Activated naive CD4-positive, alpha-beta T cell treated with anti-CD3 and anti-CD28 coated beads, Interleukin-2, amount 10 ng/mL, durations not matched to agents 7 days and 5 days (primary cell): Measurements from ENCODE around the gene SEC61B.
"Not testable (repeated sequence)": the region's sequence is repeated elsewhere in the genome, so short reads cannot be mapped to it uniquely, and the experiment has no call there.

ENCODE experiments used
- CTCF ChIA-PET: fragments of 350-600 bp; sonication (Branson Sonifier 250); formaldehyde crosslinking; loops from one replicate; lab custom pipeline; 2021; ENCODE audit warnings: antibody characterized with exemption; lab: Charles Lee
- DNase-seq: peaks from one replicate; pipeline ENCODE4 v3.0.0-alpha.2; 2020
- H3K27ac Mint-ChIP-seq: one replicate; pipeline ENCODE4 v1.8.0; 2021; ENCODE audit warnings: mild to moderate bottlenecking, moderate library complexity, mixed read lengths
- H3K27me3 Mint-ChIP-seq: one replicate; pipeline ENCODE4 v1.8.0; 2021; ENCODE audit warnings: mild to moderate bottlenecking, mixed read lengths
- H3K36me3 Mint-ChIP-seq: one replicate; pipeline ENCODE4 v1.8.0; 2021; ENCODE audit warnings: mixed read lengths
- H3K4me1 Mint-ChIP-seq: one replicate; pipeline ENCODE4 v1.8.0; 2021; ENCODE audit warnings: mixed read lengths
- H3K4me3 Mint-ChIP-seq: one replicate; pipeline ENCODE4 v1.8.0; 2021; ENCODE audit warnings: mild to moderate bottlenecking, moderate library complexity, mixed read lengths
- H3K9me3 Mint-ChIP-seq: one replicate; pipeline ENCODE4 v1.8.0; 2021; ENCODE audit warnings: mixed read lengths

Gene SEC61B

GRCh38 chr9:99184475-99185347, 37.4 kb upstream of the SEC61B start:
- H3K9me3 Mint-ChIP-seq: no peaks in the 10 kb centered on the region
- CTCF ChIA-PET: interaction anchor here (0.6 to 5.4 kb wide), 39 partner anchors 9 to 1412 kb away, joined by 3 to 45 read pairs (median 3); partner anchors contain the start of genes ALG2 and SEC61B
- no peak overlapping the region for H3K4me3 Mint-ChIP-seq
- H3K27ac Mint-ChIP-seq: no peak overlapping the region
- peaks cover 42% of the 10 kb centered on the region for H3K4me1 Mint-ChIP-seq
- H3K36me3 Mint-ChIP-seq: no peaks in the 10 kb centered on the region
- peaks cover 13% of the 10 kb centered on the region for H3K27me3 Mint-ChIP-seq
- peak; percentile 85 for DNase-seq

- peaks cover 16% of the 10 kb centered on the region for H3K27me3 Mint-ChIP-seq
- no peaks in the 10 kb centered on the region for H3K36me3 Mint-ChIP-seq
- no peak for DNase-seq
- H3K27ac Mint-ChIP-seq: no peak overlapping the region
- H3K4me1 Mint-ChIP-seq: peaks cover 38% of the 10 kb centered on the region
- no peak overlapping the region for H3K4me3 Mint-ChIP-seq
- CTCF ChIA-PET: interaction anchor here (0.7 to 5.4 kb wide), 29 partner anchors 10 to 979 kb away, joined by 3 to 45 read pairs (median 3); partner anchors contain the start of genes ALG2 and SEC61B
- no peaks in the 10 kb centered on the region for H3K9me3 Mint-ChIP-seq
Measured at GRCh38 chr9:99185348-99185632, 36.8 kb upstream of the SEC61B start.

- CTCF ChIA-PET: interaction anchor here (0.7 to 5.4 kb wide), 14 partner anchors 10 to 610 kb away, joined by 3 to 45 read pairs (median 3); no protein-coding TSS in a partner anchor
- Mint-ChIP-seq H3K4me1 (peaks cover 32% of the 10 kb centered on the region), H3K27ac (no peak overlapping the region), H3K36me3 (no peaks in the 10 kb centered on the region), H3K4me3 (no peak overlapping the region), H3K27me3 (peaks cover 22% of the 10 kb centered on the region), H3K9me3 (no peaks in the 10 kb centered on the region)
- no peak for DNase-seq
Measured at GRCh38 chr9:99185934-99186333, 36.1 kb upstream of the SEC61B start.

GRCh38 chr9:99187311-99187710, 34.8 kb upstream of the SEC61B start:
- no peak overlapping the region for H3K27ac Mint-ChIP-seq
- CTCF ChIA-PET: interaction anchor here (0.8 to 1.3 kb wide), 3 partner anchors 44 to 1136 kb away, joined by 3 to 5 read pairs (median 3); no protein-coding TSS in a partner anchor
- H3K36me3 Mint-ChIP-seq: no peaks in the 10 kb centered on the region
- peaks cover 29% of the 10 kb centered on the region for H3K27me3 Mint-ChIP-seq
- H3K9me3 Mint-ChIP-seq: no peaks in the 10 kb centered on the region
- no peak for DNase-seq
- no peak overlapping the region for H3K4me3 Mint-ChIP-seq
- H3K4me1 Mint-ChIP-seq: peaks cover 22% of the 10 kb centered on the region

- no peaks in the 10 kb centered on the region for H3K36me3 Mint-ChIP-seq
- H3K27me3 Mint-ChIP-seq: peaks cover 29% of the 10 kb centered on the region
- no peak overlapping the region for H3K27ac Mint-ChIP-seq
- peaks cover 22% of the 10 kb centered on the region for H3K4me1 Mint-ChIP-seq
- H3K9me3 Mint-ChIP-seq: no peaks in the 10 kb centered on the region
- no peak overlapping the region for H3K4me3 Mint-ChIP-seq
- CTCF ChIA-PET: no interaction called here
- no peak for DNase-seq
Measured at GRCh38 chr9:99189186-99189585, 32.9 kb upstream of the SEC61B start.

- Mint-ChIP-seq H3K36me3 (no peaks in the 10 kb centered on the region), H3K27me3 (peaks cover 25% of the 10 kb centered on the region), H3K9me3 (no peaks in the 10 kb centered on the region), H3K27ac (no peak overlapping the region), H3K4me1 (peaks cover 19% of the 10 kb centered on the region), H3K4me3 (no peak overlapping the region)
- no peak for DNase-seq
- CTCF ChIA-PET: no interaction called here
Measured at GRCh38 chr9:99189887-99190596, 32.0 kb upstream of the SEC61B start.

GRCh38 chr9:99190597-99191283, 31.3 kb upstream of the SEC61B start:
- no peak overlapping the region for H3K4me3 Mint-ChIP-seq
- no peak for DNase-seq
- peaks cover 19% of the 10 kb centered on the region for H3K4me1 Mint-ChIP-seq
- H3K9me3 Mint-ChIP-seq: no peaks in the 10 kb centered on the region
- no peak overlapping the region for H3K27ac Mint-ChIP-seq
- no peaks in the 10 kb centered on the region for H3K36me3 Mint-ChIP-seq
- CTCF ChIA-PET: no interaction called here
- peaks cover 28% of the 10 kb centered on the region for H3K27me3 Mint-ChIP-seq

- CTCF ChIA-PET: interaction anchor here (1.2 to 5.7 kb wide), 2 partner anchors 9 to 21 kb away, joined by 4 to 45 read pairs; no protein-coding TSS in a partner anchor
- DNase-seq: no peak
- no peaks in the 10 kb centered on the region for H3K36me3 Mint-ChIP-seq
- H3K4me3 Mint-ChIP-seq: no peak overlapping the region
- peaks cover 33% of the 10 kb centered on the region for H3K27me3 Mint-ChIP-seq
- no peaks in the 10 kb centered on the region for H3K9me3 Mint-ChIP-seq
- peaks cover 11% of the 10 kb centered on the region for H3K4me1 Mint-ChIP-seq
- H3K27ac Mint-ChIP-seq: no peak overlapping the region
Measured at GRCh38 chr9:99192786-99193465, 29.2 kb upstream of the SEC61B start.

- peaks cover 32% of the 10 kb centered on the region for H3K27me3 Mint-ChIP-seq
- no peak overlapping the region for H3K27ac Mint-ChIP-seq
- CTCF ChIA-PET: interaction anchor here (0.8 to 5.7 kb wide), 3 partner anchors 9 to 387 kb away, joined by 3 to 45 read pairs (median 4); no protein-coding TSS in a partner anchor
- H3K9me3 Mint-ChIP-seq: no peaks in the 10 kb centered on the region
- H3K4me3 Mint-ChIP-seq: no peak overlapping the region
- DNase-seq: no peak
- H3K36me3 Mint-ChIP-seq: no peaks in the 10 kb centered on the region
- peaks cover 11% of the 10 kb centered on the region for H3K4me1 Mint-ChIP-seq
Measured at GRCh38 chr9:99193466-99193821, 28.6 kb upstream of the SEC61B start.

GRCh38 chr9:99196484-99196883, 25.6 kb upstream of the SEC61B start:
- CTCF ChIA-PET: interaction anchor here (0.8 to 5.7 kb wide), 4 partner anchors 12 to 35 kb away, joined by 3 to 45 read pairs (median 5); no protein-coding TSS in a partner anchor

GRCh38 chr9:99197124-99197630, 24.9 kb upstream of the SEC61B start:
- H3K27me3 Mint-ChIP-seq: peaks cover 16% of the 10 kb centered on the region
- DNase-seq: no peak
- H3K4me3 Mint-ChIP-seq: no peak overlapping the region
- no peaks in the 10 kb centered on the region for H3K36me3 Mint-ChIP-seq
- peaks cover 11% of the 10 kb centered on the region for H3K4me1 Mint-ChIP-seq
- no peaks in the 10 kb centered on the region for H3K9me3 Mint-ChIP-seq
- no peak overlapping the region for H3K27ac Mint-ChIP-seq
- CTCF ChIA-PET: interaction anchor here (0.8 to 5.7 kb wide), 4 partner anchors 12 to 120 kb away, joined by 3 to 45 read pairs (median 4); no protein-coding TSS in a partner anchor

More at GRCh38 chr9:99196484-99196883, 25.6 kb upstream of the SEC61B start:
- H3K9me3 Mint-ChIP-seq, DNase-seq, H3K27ac Mint-ChIP-seq, H3K36me3 Mint-ChIP-seq, H3K4me3 Mint-ChIP-seq: not testable (repeated sequence)
- peaks cover 11% of the 10 kb centered on the region for H3K4me1 Mint-ChIP-seq
- peaks cover 16% of the 10 kb centered on the region for H3K27me3 Mint-ChIP-seq

- Mint-ChIP-seq H3K27me3 (peaks cover 16% of the 10 kb centered on the region), H3K4me1 (peaks cover 9% of the 10 kb centered on the region), H3K9me3 (no peaks in the 10 kb centered on the region), H3K36me3 (no peaks in the 10 kb centered on the region), H3K4me3 (no peak overlapping the region), H3K27ac (no peak overlapping the region)
- CTCF ChIA-PET: interaction anchor here (5.7 kb wide), 1 partner anchor 14 kb away, joined by 45 read pairs; no protein-coding TSS in a partner anchor
- DNase-seq: no peak
Measured at GRCh38 chr9:99197987-99198386, 24.1 kb upstream of the SEC61B start.

- Mint-ChIP-seq H3K4me3 (no peak overlapping the region), H3K36me3 (no peaks in the 10 kb centered on the region), H3K4me1 (no peaks in the 10 kb centered on the region), H3K9me3 (no peaks in the 10 kb centered on the region), H3K27ac (no peak overlapping the region), H3K27me3 (peaks cover 19% of the 10 kb centered on the region)
- DNase-seq: no peak
- CTCF ChIA-PET: no interaction called here
Measured at GRCh38 chr9:99199938-99200539, 22.0 kb upstream of the SEC61B start.
